Astrocyte of the cerebellum (primary cell): Measurements from ENCODE around the gene IMMT.
A peak's percentile ranks its signal among the peaks of the same experiment; 100 is the strongest.
"Not testable (repeated sequence)": the region's sequence is repeated elsewhere in the genome, so short reads cannot be mapped to it uniquely, and the experiment has no call there.

Source experiments
- DNase-seq: peaks from one replicate; pipeline ENCODE4 v3.0.0-alpha.2; 2011; ENCODE audit warnings: low read depth
- H3K4me3 ChIP-seq: 2 replicates; pipeline ENCODE4 v1.5.1; 2011; ENCODE audit warnings: mild to moderate bottlenecking, low read depth, low read length, moderate library complexity
- in situ Hi-C: cut with HindIII; loops from 2 replicates; pipeline ENCODE4 v1.10.0; 2017; ENCODE audit warnings: low sequenced_read_pairs
- TF ChIP-seq, protein P1 (sequence below): IDR thresholded peaks from 2 replicates; pipeline ENCODE4 v1.5.1; 2012; ENCODE audit warnings: low read length, low read depth, moderate library complexity, mild to moderate bottlenecking; ENCODE audit errors: missing control alignments

Gene IMMT

DNA sequence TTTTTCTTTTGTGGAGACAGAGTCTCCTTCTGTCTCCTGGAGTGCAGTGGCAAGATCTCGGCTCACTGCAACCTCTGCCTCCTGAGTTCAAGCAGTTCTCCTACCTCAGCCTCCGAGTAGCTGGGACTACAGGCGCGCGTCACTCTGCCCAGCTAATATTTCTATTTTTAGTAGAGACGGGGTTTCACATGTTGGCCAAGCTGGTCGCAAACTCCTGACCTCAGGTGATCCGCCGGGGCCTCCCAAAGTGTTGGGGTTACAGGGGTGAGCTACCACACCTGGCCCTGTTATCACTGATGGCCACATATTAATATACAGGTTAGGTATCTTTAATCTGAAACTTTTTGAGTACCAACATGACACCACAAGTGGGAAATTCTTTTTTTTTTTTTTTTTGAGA is 7.4 kb upstream of the IMMT start:
- DNase-seq = no peak
- TF ChIP-seq, protein P1, sequence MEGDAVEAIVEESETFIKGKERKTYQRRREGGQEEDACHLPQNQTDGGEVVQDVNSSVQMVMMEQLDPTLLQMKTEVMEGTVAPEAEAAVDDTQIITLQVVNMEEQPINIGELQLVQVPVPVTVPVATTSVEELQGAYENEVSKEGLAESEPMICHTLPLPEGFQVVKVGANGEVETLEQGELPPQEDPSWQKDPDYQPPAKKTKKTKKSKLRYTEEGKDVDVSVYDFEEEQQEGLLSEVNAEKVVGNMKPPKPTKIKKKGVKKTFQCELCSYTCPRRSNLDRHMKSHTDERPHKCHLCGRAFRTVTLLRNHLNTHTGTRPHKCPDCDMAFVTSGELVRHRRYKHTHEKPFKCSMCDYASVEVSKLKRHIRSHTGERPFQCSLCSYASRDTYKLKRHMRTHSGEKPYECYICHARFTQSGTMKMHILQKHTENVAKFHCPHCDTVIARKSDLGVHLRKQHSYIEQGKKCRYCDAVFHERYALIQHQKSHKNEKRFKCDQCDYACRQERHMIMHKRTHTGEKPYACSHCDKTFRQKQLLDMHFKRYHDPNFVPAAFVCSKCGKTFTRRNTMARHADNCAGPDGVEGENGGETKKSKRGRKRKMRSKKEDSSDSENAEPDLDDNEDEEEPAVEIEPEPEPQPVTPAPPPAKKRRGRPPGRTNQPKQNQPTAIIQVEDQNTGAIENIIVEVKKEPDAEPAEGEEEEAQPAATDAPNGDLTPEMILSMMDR = no peak
- in situ Hi-C loops = loop anchor here (25.0 kb wide), 1 partner anchor 185 kb away; no protein-coding TSS in a partner anchor

DNA sequence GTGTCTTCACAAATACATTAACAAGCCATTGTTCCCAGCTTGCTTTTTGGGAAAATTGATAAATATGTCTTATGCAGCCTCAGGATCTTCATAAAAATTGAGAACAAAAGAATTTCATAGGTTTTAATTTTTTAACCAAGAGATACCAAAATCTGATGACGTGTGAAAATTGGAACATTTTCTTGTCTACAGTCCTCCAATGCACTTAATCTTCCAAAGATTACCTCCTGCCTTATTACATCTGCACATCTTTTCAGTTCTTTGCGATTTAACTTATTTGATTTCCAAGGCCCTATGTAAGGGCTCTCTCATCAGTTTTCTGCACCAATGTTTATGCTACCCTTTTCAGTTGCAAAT is 7.1 kb upstream of the IMMT start:
- TF ChIP-seq, protein P1 = no peak
- DNase-seq = no peak
- H3K4me3 ChIP-seq = no peak overlapping the region
- in situ Hi-C loops = loop anchor here (25.0 kb wide), 1 partner anchor 185 kb away; no protein-coding TSS in a partner anchor

More for the DNA sequence above, 7.4 kb upstream of the IMMT start:
- H3K4me3 ChIP-seq = no peak overlapping the region

DNA sequence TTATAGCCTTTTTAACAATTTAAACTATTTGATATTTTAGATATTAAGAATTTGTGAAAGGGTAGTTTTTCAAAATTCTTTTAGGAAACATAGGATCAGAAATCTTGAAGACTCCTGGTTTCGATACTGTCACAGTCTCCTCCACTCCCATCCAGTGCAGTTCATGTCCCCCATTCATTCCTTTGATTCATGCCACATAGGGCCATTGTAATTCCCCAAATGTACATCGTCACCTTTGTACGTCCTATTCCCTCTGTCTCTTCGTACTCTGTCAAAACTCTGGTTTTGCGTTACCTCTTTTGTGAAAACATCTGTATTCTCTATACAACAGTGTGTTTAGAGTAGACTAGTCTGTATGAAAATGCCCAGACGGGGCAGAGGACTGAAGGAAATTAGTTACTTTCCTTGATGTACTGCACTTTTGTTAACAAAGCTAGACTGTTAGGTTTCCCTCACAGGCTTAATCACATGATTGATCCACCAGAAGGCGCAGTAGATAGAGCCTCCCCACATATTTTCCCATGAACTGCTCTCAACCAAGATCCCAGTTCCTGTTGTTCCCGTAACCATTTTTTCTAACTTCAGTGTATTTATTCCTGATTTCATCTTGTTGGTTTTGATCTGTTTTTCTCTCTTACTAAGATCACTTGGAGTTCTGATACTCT is 6.5 kb upstream of the IMMT start:
- TF ChIP-seq, protein P1 = no peak
- in situ Hi-C loops = loop anchor here (25.0 kb wide), 1 partner anchor 185 kb away; no protein-coding TSS in a partner anchor
- DNase-seq = no peak
- no peak overlapping the region for H3K4me3 ChIP-seq

DNA sequence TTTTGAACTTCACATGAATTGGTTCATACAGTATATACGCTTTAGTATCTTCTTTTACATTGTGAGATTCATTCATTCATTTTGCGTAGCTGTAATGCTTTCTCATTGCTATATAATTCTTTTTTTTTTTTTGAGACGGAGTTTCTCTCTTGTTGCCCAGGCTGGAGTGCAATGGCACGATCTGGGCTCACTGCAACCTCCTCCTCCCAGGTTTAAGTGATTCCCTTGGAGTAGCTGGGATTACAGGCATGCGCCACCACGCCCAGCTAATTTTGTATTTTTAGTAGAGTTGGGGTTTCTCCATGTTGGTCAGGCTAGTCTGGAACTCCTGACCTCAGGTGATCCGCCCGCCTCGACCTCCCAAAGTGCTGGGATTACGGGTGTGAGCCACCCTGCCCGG is 5.3 kb upstream of the IMMT start:
- H3K4me3 ChIP-seq = peak overlapping the region; percentile 98
- in situ Hi-C loops = loop anchor here (25.0 kb wide), 1 partner anchor 187 kb away; no protein-coding TSS in a partner anchor
- DNase-seq = not testable (repeated sequence)

DNA sequence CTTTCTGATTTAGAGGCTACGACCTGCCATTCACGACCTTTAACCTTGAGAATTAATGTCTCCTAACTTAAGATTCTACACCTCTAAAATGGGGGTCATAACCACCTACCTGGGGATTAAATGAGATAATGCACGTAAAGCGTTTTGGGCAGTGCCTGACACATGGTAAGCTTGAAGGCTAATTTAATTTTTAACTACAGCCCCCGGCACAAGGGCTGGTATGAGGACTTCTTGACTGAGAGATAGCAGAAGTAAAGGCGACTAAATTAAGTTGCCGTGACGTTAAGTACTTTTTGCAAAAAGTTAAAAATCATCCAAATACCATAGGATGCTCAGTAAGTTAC is 4.5 kb upstream of the IMMT start:
- H3K4me3 ChIP-seq = peak overlapping the region; percentile 98
- in situ Hi-C loops = loop anchor here (25.0 kb wide), 1 partner anchor 187 kb away; no protein-coding TSS in a partner anchor
- TF ChIP-seq, protein P1 = no peak
- no peak for DNase-seq

DNA sequence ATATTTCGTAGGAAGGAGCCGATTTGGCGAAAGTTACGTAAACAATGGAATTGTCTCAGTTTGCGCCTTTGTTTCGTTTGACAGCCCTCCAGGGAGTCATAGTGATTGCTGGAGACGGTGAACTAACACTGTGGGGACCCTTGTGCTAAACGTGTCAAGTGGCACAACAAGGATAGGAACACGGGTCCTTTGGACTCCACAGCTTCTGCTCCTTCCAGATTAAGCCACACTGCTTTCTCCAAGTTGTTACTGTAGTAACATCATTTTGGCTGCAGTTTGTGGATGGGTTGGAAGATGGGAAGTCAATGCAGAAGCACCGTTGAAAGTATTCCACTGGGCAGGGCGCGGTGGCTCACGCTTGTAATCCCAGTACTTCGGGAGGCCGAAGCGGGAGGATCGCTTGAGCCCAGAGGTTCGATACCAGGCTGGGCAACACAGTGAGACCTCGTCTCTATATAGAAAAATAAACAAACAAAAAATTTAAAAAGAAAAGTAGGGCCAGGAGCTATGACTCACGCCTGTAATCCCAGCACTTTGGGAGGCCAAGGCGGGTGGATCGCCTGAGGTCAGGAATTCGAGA is 636 bp upstream of the IMMT start:
- H3K4me3 ChIP-seq = peak overlapping the region; percentile 96
- no peak for DNase-seq
- in situ Hi-C loops = no loop called here
- TF ChIP-seq, protein P1 = no peak

DNA sequence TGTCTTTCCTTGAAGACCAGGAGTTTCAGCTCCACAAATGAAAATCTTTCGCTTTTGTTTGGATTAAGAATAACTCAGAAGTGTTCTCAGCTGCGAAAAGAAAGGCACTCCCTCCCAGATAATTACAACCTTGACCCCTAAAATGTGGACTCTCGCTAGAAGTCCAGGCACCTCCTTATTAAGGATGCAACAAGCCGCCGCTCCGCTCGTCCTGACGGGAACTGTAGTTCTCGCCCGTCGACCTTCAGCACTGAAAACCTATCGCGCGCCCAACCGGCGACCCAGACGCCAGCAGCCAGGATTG is 559 bp downstream of the IMMT start:
- in situ Hi-C loops = no loop called here
- H3K4me3 ChIP-seq = peak overlapping the region; percentile 96
- peak; percentile 91 for DNase-seq
- TF ChIP-seq, protein P1 = no peak
